Stomach (tissue), 4 donors: ENCODE measurements around the gene RAD9A.

Source experiments
- CTCF ChIP-seq, 7 experiments: fragments of 450-650 bp in 4 of 7; fragments of 200-600 bp in 3 of 7; sonication (generic) in 3 of 7; IDR thresholded peaks; one replicate each; pipeline ENCODE4 v1.5.1; 2016 to 2019; ENCODE audit warnings: antibody characterized with exemption in 7 of 7, control low read depth in 2 of 7, mild to moderate bottlenecking in 1 of 7
- POLR2AphosphoS5 ChIP-seq, 3 donors: sonication (generic); formaldehyde crosslinking; IDR thresholded peaks; one replicate each; pipeline ENCODE4 v1.6.1; 2016; ENCODE audit warnings: antibody characterized with exemption in 3 of 3

- TF ChIP-seq CTCF (IDR thresholded peaks at IDR 0.05): no peak
- no peak for TF ChIP-seq POLR2AphosphoS5 (IDR thresholded peaks at IDR 0.05)
Observed at GRCh38 chr11:67415501-67416304, 23.9 kb downstream of the RAD9A start, which contains the start of gene CARNS1.
